CD14-positive monocyte (primary cell): ENCODE measurements around the gene DMGDH. TPM values are rescaled to one million over a fixed set of nuclear protein-coding genes. Genes with fewer than 3 reads are reported as not detected.

ENCODE experiments used
- DNase-seq, 3 donors: peaks; one replicate each; pipeline ENCODE4 v3.0.0-alpha.2; 2011 to 2022
- H2AFZ ChIP-seq: 2 replicates; pipeline ENCODE4 v1.6.0; 2012; ENCODE audit warnings: mild to moderate bottlenecking, low read depth, low read length, inconsistent platforms; ENCODE audit not compliant: insufficient read depth, poor library complexity, severe bottlenecking
- H3K27ac ChIP-seq, 2 donors: 1 replicate in 1 of 2; 2 replicates in 1 of 2; pipeline ENCODE4 v1.5.1; 2012 to 2013; ENCODE audit warnings: low read length in 2 of 2, control low read depth in 1 of 2, inconsistent platforms in 1 of 2, low read depth in 1 of 2, mild to moderate bottlenecking in 1 of 2
- H3K27me3 ChIP-seq, 2 donors: one replicate each; pipeline versions ENCODE4 v1.6.0 to v1.6.1; 2011 to 2013; ENCODE audit warnings: low read length in 2 of 2; ENCODE audit not compliant: control insufficient read depth in 2 of 2, insufficient read depth in 2 of 2
- H3K36me3 ChIP-seq, 2 donors: replicated peaks in 1 of 2; 1 replicate in 1 of 2; 2 replicates in 1 of 2; pipeline versions ENCODE4 v1.5.1 to v1.6.1; 2012 to 2013; ENCODE audit warnings: low read length in 2 of 2, control low read depth in 1 of 2, inconsistent platforms in 1 of 2, mild to moderate bottlenecking in 1 of 2; ENCODE audit not compliant: insufficient read depth in 2 of 2, control insufficient read depth in 1 of 2
- H3K4me1 ChIP-seq, 2 donors: 1 replicate in 1 of 2; 2 replicates in 1 of 2; pipeline versions ENCODE4 v1.5.1 to v1.6.1; 2012 to 2013; ENCODE audit warnings: low read length in 2 of 2, control low read depth in 1 of 2, inconsistent platforms in 1 of 2, mild to moderate bottlenecking in 1 of 2, moderate library complexity in 1 of 2; ENCODE audit not compliant: insufficient read depth in 2 of 2, control insufficient read depth in 1 of 2
- H3K4me2 ChIP-seq: replicated peaks from 2 replicates; pipeline ENCODE3; 2012; ENCODE audit warnings: low read length, moderate library complexity, mild to moderate bottlenecking; ENCODE audit not compliant: poor library complexity, severe bottlenecking; ENCODE audit errors: extremely low read depth
- H3K4me3 ChIP-seq, 3 experiments: fragments of 200-600 bp in 1 of 3; sonication (generic) in 1 of 3; replicated peaks in 1 of 3; 1 replicate in 2 of 3; 2 replicates in 1 of 3; pipeline ENCODE4 v1.5.1; 2011 to 2013; ENCODE audit warnings: low read length in 3 of 3, mild to moderate bottlenecking in 3 of 3, control low read depth in 2 of 3, low read depth in 2 of 3, inconsistent platforms in 1 of 3, moderate library complexity in 1 of 3
- H3K79me2 ChIP-seq: 2 replicates; pipeline ENCODE4 v1.6.0; 2012; ENCODE audit warnings: mild to moderate bottlenecking, control low read depth, inconsistent platforms, low read length, moderate library complexity; ENCODE audit not compliant: insufficient read depth
- H3K9ac ChIP-seq: 2 replicates; pipeline ENCODE4 v1.6.0; 2017; ENCODE audit warnings: low read length, mild to moderate bottlenecking; ENCODE audit not compliant: insufficient read depth, poor library complexity, severe bottlenecking
- H3K9me3 ChIP-seq, 2 donors: replicated peaks in 1 of 2; 1 replicate in 1 of 2; 2 replicates in 1 of 2; pipeline versions ENCODE4 v1.5.1 to v1.6.1; 2012 to 2013; ENCODE audit warnings: low read length in 2 of 2, control low read depth in 1 of 2; ENCODE audit not compliant: control insufficient read depth in 1 of 2, insufficient read depth in 1 of 2
- H4K20me1 ChIP-seq: 2 replicates; pipeline ENCODE4 v1.6.0; 2012; ENCODE audit warnings: mild to moderate bottlenecking, low read length, control low read depth, moderate library complexity; ENCODE audit not compliant: insufficient read depth
- H3K27ac Mint-ChIP-seq, 7 donors: one replicate each; pipeline ENCODE4 v1.8.0; 2020; ENCODE audit warnings: mild to moderate bottlenecking in 7 of 7, mixed read lengths in 7 of 7, moderate library complexity in 6 of 7, inconsistent platforms in 2 of 7
- H3K27me3 Mint-ChIP-seq, 3 donors: one replicate each; pipeline ENCODE4 v1.8.0; 2021 to 2022; ENCODE audit warnings: low read depth in 3 of 3, mild to moderate bottlenecking in 3 of 3, mixed read lengths in 3 of 3, moderate library complexity in 3 of 3, inconsistent platforms in 1 of 3
- H3K36me3 Mint-ChIP-seq, 2 donors: one replicate each; pipeline ENCODE4 v1.8.0; 2020; ENCODE audit warnings: mixed read lengths in 2 of 2, inconsistent platforms in 1 of 2, mild to moderate bottlenecking in 1 of 2
- H3K4me1 Mint-ChIP-seq: one replicate; pipeline ENCODE4 v1.8.0; 2020; ENCODE audit warnings: mild to moderate bottlenecking, mixed read lengths
- H3K4me3 Mint-ChIP-seq, 2 donors: one replicate each; pipeline ENCODE4 v1.8.0; 2020; ENCODE audit warnings: mild to moderate bottlenecking in 2 of 2, mixed read lengths in 2 of 2, moderate library complexity in 1 of 2
- H3K9me3 Mint-ChIP-seq, 7 donors: one replicate each; pipeline ENCODE4 v1.8.0; 2020 to 2022; ENCODE audit warnings: mixed read lengths in 7 of 7, mild to moderate bottlenecking in 6 of 7, moderate library complexity in 6 of 7, inconsistent platforms in 2 of 7
- WGBS: methylation state at CpG from one replicate; pipeline ENCODE4 v1.1.5; 2013; ENCODE audit warnings: missing lambda C conversion rate; ENCODE audit not compliant: insufficient coverage; 5-methylcytosine and 5-hydroxymethylcytosine counted together
- intact Hi-C, 2 donors: fragments of 100-400 bp; cut with micrococcal nuclease; formaldehyde crosslinking; loops; one replicate each; pipeline versions ENCODE4 v1.15.0 to v1.15.1; 2023
- polyA plus RNA-seq, 3 donors: library from polyadenylated mRNA; depleted of rRNA in 1 of 3; unstranded in 2 of 3; stranded (reverse) in 1 of 3; fragments of 300-500 nt in 2 of 3; fragments of >200 nt in 1 of 3; fragmentation: Illumina TruSeq in 2 of 3; gene quantifications; 1 replicate in 2 of 3; 2 replicates in 1 of 3; pipeline ENCODE4 v1.2.3, GENCODE V29; 2012 to 2021
- TF ChIP-seq, protein P1 (sequence below): fragments of 200-600 bp; IDR thresholded peaks from one replicate; pipeline ENCODE4 v1.8.0; 2022; ENCODE audit warnings: antibody characterized with exemption, mild to moderate bottlenecking

The DMGDH gene
- polyA plus RNA-seq, 3 donors = not detected

DNA sequence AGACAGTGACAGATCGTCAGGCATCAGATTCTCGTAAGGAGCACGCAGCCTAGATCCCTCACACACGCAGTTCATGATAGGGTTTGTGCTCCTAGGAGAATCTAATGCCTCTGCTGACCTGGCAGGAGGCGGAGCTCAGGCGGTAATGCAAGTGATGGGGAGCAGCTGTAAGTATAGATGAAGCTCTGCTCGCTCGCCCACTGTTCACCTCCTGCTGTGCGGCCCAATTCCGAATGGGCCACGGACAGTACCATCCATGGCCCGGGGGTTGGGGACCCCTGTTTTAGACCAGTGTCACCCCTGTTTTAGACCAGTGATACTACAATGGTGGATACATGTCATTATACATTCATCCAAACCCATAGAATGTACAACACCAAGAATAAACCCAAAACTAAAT lies 80.4 kb downstream of the DMGDH start:
- peaks cover 11% of the 10 kb centered on the region for H3K4me1 Mint-ChIP-seq
- intact Hi-C loops = no loop called here
- H3K4me3 Mint-ChIP-seq = no peak overlapping the region
- Histone ChIP-seq H3K27ac (no peak overlapping the region), H3K4me1 (peaks cover 12 to 15% of the 10 kb centered on the region in 2 donors), H3K4me2 (no peak overlapping the region), H3K9me3 (no peaks in the 10 kb centered on the region), H3K79me2 (peaks cover 5% of the 10 kb centered on the region), H3K27me3 (no peaks in the 10 kb centered on the region), H3K9ac (no peak overlapping the region), H3K36me3 (no peaks in the 10 kb centered on the region), H4K20me1 (no peaks in the 10 kb centered on the region), H3K4me3 (no peak overlapping the region), H2AFZ (no peak overlapping the region)
- TF ChIP-seq, protein P1, sequence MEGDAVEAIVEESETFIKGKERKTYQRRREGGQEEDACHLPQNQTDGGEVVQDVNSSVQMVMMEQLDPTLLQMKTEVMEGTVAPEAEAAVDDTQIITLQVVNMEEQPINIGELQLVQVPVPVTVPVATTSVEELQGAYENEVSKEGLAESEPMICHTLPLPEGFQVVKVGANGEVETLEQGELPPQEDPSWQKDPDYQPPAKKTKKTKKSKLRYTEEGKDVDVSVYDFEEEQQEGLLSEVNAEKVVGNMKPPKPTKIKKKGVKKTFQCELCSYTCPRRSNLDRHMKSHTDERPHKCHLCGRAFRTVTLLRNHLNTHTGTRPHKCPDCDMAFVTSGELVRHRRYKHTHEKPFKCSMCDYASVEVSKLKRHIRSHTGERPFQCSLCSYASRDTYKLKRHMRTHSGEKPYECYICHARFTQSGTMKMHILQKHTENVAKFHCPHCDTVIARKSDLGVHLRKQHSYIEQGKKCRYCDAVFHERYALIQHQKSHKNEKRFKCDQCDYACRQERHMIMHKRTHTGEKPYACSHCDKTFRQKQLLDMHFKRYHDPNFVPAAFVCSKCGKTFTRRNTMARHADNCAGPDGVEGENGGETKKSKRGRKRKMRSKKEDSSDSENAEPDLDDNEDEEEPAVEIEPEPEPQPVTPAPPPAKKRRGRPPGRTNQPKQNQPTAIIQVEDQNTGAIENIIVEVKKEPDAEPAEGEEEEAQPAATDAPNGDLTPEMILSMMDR = no peak
- no peaks in the 10 kb centered on the region for H3K36me3 Mint-ChIP-seq
- peaks cover 0 to 5% (median 3%) of the 10 kb centered on the region in 3 donors for H3K27me3 Mint-ChIP-seq
- no peak for DNase-seq
- WGBS = 92% methylated on average over 4 of the region's 12 CpGs
- H3K9me3 Mint-ChIP-seq = peaks cover 0 to 2% (median 0%) of the 10 kb centered on the region in 7 donors
- H3K27ac Mint-ChIP-seq = peak overlapping the region in 1 of 7 donors; percentile 55

DNA sequence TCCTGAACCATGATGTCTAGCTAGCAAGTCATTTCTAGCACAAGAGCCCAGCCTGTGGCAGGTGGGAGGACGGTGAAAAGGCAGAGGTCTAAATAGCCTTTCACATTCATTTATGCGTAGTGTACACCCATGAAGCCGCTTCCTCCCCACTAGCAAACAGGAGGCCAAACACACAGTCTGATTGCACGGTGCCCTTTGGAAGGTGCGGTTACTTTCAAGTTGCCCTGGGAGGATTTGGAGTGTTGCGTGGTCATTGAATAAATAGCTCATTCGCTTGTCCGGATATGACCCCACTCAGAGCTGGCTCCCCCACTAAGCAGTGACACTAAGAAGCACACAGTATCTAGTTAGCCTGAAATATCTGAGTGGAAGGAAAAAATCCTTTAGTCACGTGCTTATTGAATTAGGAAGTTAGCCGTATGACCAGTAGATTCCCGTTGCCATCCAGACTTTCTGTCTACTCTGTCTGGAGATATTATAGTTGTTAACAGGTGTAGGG lies 83.7 kb downstream of the DMGDH start:
- H3K36me3 Mint-ChIP-seq = no peaks in the 10 kb centered on the region
- H3K9me3 Mint-ChIP-seq = peaks cover 0 to 2% (median 0%) of the 10 kb centered on the region in 7 donors
- H3K9ac ChIP-seq = peak overlapping the region; percentile 95
- H3K79me2 ChIP-seq = peaks cover 29% of the 10 kb centered on the region
- intact Hi-C loops = no loop called here
- DNase-seq = peak; percentile 42 to 57 (median 48)
- no peaks in the 10 kb centered on the region for H3K27me3 ChIP-seq
- TF ChIP-seq, protein P1 = no peak
- peaks cover 0 to 3% (median 2%) of the 10 kb centered on the region in 3 donors for H3K27me3 Mint-ChIP-seq
- peak overlapping the region; percentile 78 to 90 (median 86) for H3K27ac Mint-ChIP-seq
- peaks cover 10% of the 10 kb centered on the region for H4K20me1 ChIP-seq
- no peaks in the 10 kb centered on the region for H3K9me3 ChIP-seq
- peak overlapping the region; percentile 80 to 92 for H3K4me3 Mint-ChIP-seq
- H3K4me1 Mint-ChIP-seq = peaks cover 35% of the 10 kb centered on the region
- WGBS = 20% methylated on average over 1 of the region's 11 CpGs
- peak overlapping the region; percentile 86 for H2AFZ ChIP-seq
- peak overlapping the region; percentile 71 to 89 (median 82) for H3K4me3 ChIP-seq
- no peaks in the 10 kb centered on the region for H3K36me3 ChIP-seq
- H3K4me1 ChIP-seq = peaks cover 31 to 38% of the 10 kb centered on the region in 2 donors
- H3K4me2 ChIP-seq = peak overlapping the region; percentile 82
- H3K27ac ChIP-seq = peak overlapping the region; percentile 71 to 88
